GM18511 (cell line): Measurements from ENCODE around the gene FFAR2.

Experiments used
- ATAC-seq: cut with Tn5 transposase; IDR thresholded peaks from one replicate; pipeline ENCODE4 v1.9.1; 2021; ENCODE audit warnings: mild to moderate bottlenecking, moderate library complexity; ENCODE audit not compliant: unreplicated experiment

The FFAR2 gene

GRCh38 chr19:35484252-35485036 is 36.4 kb downstream of the FFAR2 start:
- peak; percentile 75 for ATAC-seq

- no peak for ATAC-seq
These were observed 38.2 kb downstream of the FFAR2 start for GRCh38 chr19:35486268-35486708.

GRCh38 chr19:35487656-35488182 is 39.7 kb downstream of the FFAR2 start:
- no peak for ATAC-seq

GRCh38 chr19:35488677-35489076 is 40.6 kb downstream of the FFAR2 start:
- no peak for ATAC-seq

- ATAC-seq, result no peak
These were observed 42.3 kb downstream of the FFAR2 start, which contains the start of gene KRTDAP for GRCh38 chr19:35490364-35490763. KRTDAP (minus strand) TSS chr19:35490464; CDS start chr19:35490442, 22 bp downstream.

- no peak for ATAC-seq
These were observed 43.8 kb downstream of the FFAR2 start for GRCh38 chr19:35491836-35492360.

GRCh38 chr19:35493971-35494370 is 45.9 kb downstream of the FFAR2 start:
- no peak for ATAC-seq

- ATAC-seq, result peak; percentile 62
These were observed 47.3 kb downstream of the FFAR2 start for GRCh38 chr19:35495107-35496064.

GRCh38 chr19:35497406-35497805 is 49.3 kb downstream of the FFAR2 start:
- no peak for ATAC-seq

- ATAC-seq, result no peak
These were observed 50.2 kb downstream of the FFAR2 start for GRCh38 chr19:35498220-35498619.

GRCh38 chr19:35498984-35499527 is 51.0 kb downstream of the FFAR2 start:
- ATAC-seq, result no peak

GRCh38 chr19:35500611-35501010 is 52.6 kb downstream of the FFAR2 start:
- ATAC-seq, result no peak
